NK-92 treated with Interleukin-12 subunit alpha and Interleukin-12 subunit beta, amount 100 ng/mL, for 24 hours (cell line): ENCODE measurements around the gene APOBEC3B.
"Not testable (repeated sequence)": the region's sequence is repeated elsewhere in the genome, so short reads cannot be mapped to it uniquely, and the experiment has no call there.

Experiments
- DNase-seq: peaks from one replicate; lab custom pipeline; 2025; lab: John Stamatoyannopoulos, UW

Gene APOBEC3B

DNA sequence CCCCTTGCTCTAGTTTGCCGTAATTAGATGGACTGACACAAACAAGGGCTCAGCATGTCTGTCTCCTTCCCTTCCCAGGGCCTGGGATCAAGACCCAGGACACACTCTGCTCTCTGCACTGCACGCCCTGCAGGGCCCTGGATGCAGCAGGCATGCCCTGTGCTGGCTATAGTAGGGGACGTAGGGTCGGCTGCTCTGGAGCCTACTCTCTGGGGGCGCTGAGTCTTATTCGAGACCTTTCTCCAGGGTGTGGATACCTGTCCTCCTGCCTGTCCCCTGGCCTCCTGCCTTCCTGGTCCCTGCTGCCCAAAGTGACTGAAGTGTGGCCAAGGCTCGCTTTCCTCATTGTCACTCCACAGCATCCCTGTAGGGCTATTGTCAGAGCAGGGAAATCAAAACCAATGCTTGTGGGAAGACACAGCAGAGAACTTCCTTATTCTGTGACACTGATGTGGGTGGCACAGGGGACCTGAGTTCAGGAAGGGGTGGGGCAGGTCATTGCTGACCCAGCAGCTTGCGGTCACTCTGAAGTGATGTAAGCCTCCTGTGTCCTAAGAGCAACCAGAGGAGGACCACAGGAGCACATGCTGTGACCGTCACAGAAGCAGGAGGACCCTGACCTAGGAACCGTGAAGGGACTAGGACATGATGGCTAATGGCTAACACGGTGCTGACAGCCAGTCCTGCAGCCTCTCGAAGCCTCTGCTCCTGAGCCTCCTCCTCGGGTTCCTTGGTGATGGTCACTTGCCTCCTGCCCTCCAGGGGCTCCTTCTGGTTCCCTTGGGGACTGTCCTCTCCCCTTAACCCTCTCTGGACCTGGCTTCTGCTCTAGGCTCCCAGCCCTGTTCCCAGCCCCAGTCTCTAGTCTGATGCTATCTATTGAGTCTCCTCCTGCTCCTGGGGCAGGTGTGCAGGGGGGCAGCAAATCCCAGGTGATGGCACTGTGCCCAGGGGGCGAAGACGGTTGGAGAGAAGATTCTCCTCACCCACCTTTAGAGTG lies 14.4 kb upstream of the APOBEC3B start:
- no peak for DNase-seq

DNA sequence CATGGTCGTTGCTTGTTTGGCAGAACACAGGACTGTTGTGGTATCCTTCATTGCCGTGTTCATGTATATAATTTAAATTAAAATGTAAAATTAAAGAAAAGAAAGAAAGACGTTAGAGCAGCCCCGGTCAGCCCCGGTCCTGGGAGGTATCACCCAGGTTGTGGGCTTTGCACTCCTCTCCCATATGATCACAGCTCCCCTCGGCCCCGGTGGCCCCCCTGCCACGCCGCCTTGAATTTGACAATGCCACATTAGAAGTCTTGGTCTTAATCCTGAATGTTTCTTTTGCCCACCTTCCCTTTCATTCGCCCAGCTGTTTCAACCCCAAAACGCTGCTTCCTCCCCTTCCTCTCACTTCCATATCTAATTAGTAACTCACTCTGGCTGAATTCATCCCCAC lies 13.3 kb upstream of the APOBEC3B start:
- DNase-seq: no peak

DNA sequence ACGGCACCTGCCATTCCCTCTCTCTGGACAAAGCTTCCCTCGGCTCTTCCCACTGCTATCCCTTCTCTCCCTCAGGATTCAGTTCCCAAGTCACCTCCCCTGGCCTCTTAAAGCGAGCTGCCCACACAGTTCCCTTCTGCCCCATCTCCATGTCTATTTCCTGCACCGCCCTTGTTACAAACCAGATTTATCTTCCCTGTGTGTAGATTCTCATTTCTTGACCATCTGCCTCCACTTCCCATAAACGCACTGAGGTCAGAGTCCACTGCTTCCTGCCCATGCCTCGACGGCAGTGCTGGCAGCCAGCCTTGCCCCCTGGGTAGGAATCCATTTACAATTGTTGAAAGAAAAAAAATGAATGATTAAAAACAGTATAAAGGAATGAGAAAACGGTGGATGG lies 11.6 kb upstream of the APOBEC3B start:
- DNase-seq: no peak

DNA sequence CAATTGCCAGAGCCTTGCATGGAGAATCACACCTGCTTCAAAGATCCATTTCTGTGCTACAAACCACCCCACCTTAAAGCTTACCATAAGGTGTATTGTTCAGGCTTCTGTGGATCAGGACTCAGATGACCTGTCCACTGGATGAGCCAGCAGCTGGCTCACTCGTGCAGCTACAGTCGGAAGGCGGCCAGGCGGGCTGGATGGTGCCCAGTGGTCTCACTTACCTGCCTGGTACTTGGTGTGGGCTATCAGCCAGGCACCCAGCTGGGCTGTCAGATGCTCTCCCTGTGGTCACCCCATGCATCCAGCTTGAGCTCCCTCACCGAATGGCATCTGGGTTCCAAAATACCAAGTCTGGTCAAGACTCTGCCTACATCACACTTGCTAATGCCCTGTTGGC lies 10.9 kb upstream of the APOBEC3B start:
- no peak for DNase-seq

DNA sequence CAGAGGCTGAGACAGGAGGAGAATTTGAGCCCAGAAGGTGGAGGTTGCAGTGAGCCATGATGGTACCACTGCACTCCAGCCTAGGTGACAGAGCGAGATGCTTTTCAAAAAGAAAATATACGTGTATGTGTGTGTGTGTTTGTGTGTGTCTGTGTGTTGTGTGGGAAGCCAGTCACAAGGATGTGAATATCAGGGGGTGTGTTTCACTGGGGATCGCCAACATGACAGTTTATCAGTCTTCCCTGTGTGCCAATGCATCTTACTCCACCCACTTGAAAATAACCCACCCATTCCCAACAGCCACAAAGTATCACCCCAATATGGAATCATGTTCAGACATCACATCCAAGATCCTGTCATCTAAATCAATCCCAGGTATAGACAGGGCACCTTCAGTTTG lies 10.4 kb upstream of the APOBEC3B start:
- DNase-seq: no peak

DNA sequence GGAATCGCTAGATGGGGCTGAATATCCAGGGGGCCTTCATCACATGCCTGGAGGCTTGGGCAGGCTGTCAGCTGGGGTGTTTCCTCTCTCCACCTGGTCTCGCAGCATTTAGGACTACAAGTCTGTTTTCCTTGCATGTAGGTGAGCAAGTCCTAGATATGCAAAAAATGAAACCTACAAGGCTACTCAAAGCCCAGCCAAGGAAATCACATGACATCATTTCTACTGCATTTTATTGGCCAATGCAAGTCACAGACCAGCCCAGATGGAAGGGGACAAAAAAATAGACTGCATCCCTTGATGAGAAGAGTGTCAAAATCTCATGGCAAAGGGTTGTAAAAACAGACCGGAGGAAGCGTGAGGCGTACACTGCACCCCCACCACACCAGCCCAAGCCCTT lies 9.6 kb upstream of the APOBEC3B start:
- DNase-seq: no peak

DNA sequence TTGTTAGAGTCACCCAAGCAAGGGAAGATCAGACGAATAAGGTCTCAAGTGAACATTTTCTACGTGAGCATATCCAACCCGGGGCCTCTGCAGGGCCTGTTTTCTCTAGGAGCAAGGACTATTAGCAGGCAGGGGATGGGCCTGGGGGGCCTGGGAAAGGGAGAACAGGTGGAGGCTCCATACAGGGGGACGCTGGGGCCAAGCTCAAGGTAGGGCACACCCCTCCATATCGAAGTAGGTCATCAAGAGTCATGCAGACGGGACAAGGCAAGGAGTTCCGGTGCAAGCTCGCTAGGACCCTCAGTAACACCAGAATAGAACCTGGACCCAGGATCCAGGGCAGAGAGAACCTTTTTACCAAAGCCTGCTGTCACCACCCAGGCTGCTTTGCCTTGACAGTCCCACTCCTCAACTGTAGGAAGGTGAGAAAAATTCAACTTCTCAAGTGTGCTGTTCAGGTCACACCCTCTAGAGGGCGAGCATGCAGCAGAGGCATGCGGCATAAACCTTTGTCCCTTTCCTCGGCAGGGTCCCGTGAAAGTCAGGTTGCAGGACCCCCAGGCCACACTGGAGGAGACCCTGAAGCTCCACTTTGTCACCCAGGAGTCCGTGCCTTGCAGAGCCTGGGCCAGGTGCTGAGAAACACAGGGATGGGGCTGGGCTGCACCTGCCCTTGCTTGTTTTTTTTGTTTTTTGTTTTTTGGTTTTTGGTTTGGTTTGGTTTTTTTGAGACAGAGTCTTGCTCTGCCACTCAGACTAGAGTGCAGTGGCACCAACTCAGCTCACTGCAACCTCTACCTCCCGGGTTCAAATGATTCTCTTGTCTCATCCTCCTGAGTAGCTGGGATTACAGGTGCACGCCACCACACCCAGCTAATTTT lies 8.6 kb upstream of the APOBEC3B start:
- peak; percentile 35 for DNase-seq

DNA sequence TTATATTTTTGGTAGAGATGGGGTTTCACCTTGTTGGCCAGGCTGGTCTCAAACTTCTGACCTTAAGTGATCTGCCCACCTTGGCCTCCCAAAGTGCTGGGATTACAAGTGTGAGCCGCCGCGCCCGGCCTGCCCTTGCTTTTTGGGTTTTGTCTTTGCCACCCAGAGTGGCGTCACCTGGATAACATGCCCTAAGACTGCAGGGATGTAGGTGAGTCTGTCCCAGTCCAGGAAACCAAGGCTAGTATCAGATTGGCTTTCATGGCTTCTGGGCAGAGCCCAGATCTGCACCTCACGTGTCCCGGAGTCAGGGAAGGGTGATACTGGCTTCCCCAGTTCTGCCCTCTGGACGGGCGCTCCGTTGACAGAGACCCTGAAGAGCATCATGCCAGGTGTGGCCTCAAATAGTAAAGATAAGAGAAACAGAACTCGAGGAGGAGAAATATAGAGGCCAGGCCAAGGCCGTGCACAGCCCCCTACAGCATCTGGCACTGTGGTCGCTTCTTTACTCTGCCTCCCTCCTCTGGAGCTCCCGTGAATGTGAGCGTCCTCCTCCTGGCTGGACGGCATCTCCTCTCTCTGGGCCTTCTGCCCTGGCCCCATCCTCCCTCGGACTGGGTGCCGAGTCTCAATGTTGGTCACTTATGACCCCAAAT lies 7.8 kb upstream of the APOBEC3B start:
- DNase-seq: no peak

DNA sequence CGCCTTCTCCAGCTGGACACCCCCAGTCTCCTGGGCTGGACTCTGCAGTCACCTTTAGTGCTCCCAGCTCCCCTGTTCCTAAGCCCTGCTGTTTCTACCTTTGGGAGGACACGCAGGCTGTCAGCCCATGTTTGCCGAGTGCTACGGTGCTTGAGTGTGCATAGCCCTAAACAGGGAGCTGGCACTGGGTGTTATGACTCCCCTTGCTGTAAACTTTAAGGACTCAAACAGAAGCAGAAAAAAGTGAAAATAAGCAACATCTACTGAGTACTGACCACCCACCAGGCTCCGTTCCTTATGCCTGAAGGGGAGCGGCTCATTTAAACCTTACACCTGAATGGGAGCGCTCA lies 7.3 kb upstream of the APOBEC3B start:
- no peak for DNase-seq

DNA sequence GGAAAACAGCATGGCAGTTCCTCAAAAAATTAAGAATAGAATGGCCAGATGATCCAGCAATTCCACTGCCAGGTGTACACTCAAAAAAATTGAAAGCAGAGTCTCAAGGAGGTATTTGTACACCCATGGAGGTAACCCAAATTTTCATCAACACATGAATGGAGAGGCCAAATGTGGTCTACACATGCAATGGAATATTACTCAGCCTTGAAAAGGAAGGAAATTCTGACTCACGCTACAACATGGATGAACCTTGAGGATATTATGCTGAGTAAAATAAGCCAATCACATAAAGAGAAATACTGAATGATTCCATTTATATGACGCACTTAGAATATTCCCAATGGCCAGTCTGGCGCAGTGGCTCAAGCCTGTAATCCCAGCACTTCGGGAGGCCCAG lies 4.9 kb upstream of the APOBEC3B start:
- not testable (repeated sequence) for DNase-seq

DNA sequence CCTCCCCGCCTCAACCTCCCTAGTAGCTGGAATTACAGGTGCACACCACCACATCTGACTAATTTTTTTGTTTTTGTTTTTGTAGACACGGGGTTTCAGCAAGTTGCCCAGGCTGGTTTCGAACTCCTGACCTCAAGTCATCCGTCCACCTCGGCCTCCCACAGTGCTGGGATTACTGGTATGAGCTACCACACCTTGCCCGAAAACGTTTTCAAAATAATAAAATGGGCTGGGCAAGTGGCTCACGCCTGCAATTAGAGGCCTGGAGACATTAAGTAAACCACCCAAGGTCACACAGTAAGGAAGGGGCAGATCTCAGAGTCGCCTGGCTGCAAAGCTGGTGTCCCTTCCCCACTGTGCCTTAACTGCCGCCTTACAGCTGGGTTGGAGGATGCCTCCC lies 1.6 kb upstream of the APOBEC3B start:
- DNase-seq: not testable (repeated sequence)

DNA sequence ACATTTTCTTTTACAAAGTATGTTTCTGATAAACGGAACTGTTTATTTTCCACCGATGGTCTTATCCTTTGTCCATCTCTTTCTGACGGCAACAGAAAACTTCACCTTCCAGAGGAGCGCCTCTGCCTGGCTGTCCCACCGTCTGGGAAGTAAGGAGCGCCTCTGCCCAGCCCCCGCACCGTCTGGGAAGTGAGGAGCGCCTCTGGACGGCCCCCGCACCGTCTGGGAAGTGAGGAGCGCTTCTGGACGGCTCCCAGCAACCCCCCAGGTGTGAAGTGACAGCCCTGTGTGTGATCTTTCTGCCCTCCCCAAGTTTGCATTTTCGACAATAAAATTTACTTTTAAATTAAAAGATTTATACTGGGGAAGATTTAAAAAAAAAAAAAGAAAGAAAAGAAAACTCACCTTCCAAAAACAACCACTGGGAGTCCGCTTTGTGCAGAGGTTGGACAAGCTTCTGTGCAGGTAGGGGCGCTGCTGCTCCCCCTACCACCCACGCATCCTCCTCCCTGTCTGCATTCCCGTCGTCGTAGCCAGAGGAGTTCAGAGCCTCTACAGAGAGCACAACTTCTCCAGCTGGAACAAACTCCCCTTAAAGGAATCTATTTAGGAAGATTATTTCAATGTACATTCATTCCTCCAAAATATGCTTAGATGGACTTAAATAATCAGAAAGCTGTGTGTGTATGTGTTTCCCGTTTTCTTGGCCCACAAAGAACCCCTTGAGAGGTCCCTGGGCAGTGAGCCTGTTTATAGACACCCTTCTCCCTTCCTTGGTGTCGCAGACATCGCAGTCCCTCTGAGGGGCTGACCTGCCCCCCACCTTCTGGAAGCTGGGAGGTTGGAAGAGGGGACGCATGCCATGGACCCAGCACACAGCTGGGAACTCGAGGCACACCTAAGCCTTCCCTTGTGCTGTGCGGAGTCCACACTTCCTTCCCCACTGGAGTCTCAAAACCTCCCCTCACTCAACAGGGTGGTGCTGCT lies 849 bp upstream of the APOBEC3B start:
- DNase-seq: no peak

DNA sequence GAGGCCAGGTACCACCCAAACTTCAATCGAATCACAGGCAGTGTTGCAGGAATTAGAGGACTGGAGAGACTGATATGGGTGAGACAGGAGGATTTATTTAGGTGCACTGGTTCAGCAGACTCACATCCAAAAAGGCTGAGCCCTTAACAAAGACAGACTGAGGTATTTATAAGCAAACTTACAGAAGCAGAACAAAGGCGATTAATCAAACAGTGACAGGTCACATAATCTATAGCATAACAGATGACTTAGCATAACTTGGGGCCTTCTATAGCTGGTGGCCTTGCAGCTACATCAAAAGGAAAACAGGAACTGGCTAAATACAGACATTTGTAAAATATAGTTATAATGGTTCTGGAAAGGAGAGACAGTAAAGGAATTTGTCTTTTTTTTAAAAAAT lies 2.1 kb downstream of the APOBEC3B start:
- no peak for DNase-seq

DNA sequence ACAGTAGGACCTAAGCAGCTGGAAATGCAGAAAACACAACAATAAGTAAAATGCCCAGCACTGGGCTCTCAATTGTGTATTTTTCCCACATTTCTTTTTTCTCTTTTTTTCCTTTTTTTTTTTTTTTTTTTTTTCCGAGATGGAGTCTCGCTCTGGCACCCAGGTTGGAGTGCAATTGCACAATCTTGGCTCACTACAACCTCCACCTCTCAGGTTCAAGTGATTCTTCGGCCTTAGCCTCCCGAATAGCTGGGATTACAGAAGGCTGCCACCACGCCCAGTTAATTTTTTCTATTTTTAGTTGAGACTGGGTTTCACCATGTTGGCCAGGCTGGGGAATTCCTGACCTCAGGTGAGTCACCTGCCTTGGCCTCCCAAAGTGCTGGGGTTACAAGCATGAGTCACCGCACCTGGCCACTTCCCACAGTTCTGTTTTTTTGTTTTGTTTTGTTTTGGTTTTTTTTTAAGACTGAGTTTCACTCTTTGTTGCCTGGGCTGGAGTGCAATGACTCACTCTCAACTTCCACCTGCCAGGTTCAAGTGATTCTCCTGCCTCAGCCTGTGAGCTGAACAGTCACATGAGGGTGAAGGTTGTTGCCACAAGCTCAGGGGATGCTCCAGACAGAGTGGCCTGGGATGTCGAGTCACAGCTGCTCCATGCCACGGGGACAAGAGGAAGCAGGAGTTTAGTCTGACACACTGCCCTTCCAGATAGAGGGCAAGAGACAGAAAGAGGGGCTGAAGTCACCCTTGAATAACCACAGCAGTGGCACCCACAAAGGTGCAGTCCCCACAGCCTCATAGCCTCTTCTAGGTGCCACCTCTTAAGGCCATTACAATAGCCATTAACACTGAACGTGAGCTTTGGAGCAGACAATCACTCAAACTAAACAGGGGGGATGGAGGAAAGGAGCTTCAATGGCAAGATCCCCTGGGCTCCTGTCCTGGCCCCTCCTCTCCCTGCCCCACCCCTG lies 2.9 kb downstream of the APOBEC3B start:
- peak; percentile 80 for DNase-seq

DNA sequence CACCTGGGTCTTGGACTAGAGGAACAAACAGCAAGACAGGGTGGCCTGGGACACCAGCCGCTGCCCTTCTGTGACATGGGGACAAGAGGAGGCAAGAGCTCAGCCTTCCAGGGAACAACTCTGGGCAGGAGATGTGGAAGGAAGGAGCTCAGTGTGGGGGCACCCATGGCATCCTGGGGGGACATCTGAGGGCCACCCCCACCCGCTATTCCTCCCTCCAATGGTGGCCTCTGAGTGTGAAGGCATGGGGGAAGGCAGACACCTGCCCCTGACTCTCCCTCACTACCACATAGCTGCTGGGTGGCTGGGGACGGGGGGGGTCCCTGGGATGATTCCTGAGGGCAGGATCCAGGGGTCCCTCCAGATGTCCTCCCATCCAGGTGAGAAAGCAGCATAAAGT lies 4.5 kb downstream of the APOBEC3B start:
- no peak for DNase-seq

DNA sequence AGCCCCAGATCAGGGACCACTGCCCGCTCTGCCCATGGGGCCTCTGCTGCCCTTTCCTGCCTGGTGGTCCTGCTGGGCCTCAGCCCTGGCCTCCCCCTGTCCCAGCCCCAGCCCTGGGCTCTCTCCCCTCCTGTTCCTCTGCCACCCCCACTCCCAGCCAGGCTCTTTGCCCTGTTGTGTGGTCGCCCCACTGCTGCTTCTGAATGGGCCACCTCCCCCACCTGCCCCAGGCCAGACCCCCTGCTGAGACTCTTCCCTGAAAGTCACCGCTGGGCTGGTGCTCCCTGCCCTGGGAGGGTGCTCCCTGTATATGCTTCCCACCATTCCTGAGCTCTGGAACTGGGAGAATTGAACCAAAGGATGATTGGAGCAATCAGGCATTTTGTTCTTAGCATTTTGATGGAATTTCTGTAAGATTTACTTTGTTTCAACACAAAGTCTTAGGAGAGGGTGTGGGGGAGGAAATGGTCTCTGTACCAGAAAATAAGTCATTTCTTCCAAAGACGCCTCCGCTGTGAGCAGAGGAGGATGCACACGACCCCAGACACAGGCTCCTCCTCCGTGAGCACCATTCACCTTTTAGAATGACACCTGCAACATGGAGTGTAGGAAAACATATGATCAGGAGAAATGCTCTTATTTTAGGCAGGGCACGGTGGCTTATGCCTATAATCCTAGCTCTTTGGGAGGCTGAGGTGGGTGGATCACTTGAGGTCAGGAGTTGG lies 5.2 kb downstream of the APOBEC3B start:
- DNase-seq: no peak

DNA sequence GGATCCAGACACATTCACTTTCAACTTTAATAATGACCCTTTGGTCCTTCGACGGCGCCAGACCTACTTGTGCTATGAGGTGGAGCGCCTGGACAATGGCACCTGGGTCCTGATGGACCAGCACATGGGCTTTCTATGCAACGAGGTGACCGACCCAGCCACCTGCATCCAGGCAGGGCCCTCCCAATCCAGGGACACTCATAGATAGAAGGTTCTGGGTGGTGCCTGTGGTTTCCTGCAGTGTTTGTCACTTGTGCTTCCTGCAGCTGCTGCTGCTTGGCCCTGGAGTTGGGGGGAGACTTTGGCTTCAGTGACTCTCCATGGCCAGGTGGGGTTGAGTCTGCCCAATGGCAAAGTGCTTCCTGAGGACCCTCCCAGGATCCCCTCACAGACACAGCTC lies 7.3 kb downstream of the APOBEC3B start:
- DNase-seq: no peak

DNA sequence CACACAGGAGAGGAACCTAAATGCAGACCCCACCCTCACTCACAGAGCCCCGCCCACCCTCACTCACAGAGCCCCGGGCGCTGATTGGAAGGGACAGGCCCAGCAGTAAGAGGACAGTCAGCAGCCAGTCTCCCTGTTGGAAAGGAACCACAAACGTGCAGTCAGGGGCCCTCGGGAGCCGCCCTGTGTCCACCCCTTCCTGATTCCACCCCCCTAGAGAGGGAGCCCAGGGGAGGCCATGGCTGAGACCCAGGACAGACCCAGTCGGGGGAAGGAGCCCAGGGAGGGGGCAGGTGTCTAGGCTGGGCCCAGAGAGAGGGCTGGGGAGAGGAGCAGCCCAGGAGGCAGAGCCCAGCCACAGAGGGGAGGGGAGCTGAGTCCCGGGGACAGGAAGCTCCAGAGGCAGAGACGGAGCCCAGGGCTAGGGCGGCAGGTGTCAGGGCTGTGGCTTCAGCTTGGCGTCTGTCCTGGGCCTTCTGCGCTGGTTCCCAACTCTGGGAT lies 10.8 kb downstream of the APOBEC3B start:
- DNase-seq: not testable (repeated sequence)

DNA sequence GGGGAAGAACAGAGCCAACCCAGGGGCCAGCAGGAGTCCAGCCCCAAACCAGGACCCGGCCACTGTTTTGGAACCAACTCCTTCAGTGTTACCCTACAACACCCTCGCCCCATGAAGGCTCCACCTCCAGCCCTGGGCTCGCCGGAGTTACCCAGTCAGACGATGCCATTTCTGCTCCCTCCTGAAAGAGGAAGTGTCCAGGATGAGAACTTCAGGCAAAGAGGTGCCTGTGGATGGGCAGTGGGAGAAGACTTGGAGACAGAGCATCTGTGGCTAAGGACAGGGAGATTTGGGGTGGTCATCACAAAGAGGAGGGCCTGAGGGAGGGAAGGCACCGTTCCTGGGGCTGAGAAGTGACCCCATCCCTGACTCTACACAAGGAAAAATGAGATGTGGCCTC lies 14.0 kb downstream of the APOBEC3B start:
- DNase-seq: no peak
